K562 (cell line): ENCODE measurements around the gene ATP1A2.

Source experiments
- PCBP1 ChIP-seq: fragments of 200-400 bp; formaldehyde crosslinking; IDR thresholded peaks from 2 replicates; pipeline ENCODE4 v1.6.1; 2018; ENCODE audit warnings: mild to moderate bottlenecking, low read depth, low read length; ENCODE audit not compliant: poor library complexity, severe bottlenecking
- RBBP5 ChIP-seq: fragments of 200-600 bp; sonication (generic); IDR thresholded peaks from 2 replicates; pipeline ENCODE4 v1.6.1; 2012; ENCODE audit warnings: borderline replicate concordance, mild to moderate bottlenecking, low read length, control low read depth, inconsistent platforms; ENCODE audit not compliant: insufficient read depth, poor library complexity, severe bottlenecking
- ZNF280B ChIP-seq: fragments of 250-450 bp; sonication (Bioruptor Pico); IDR thresholded peaks from 2 replicates; pipeline ENCODE4 v1.5.1; 2021; ENCODE audit warnings: mild to moderate bottlenecking

- TF ChIP-seq ZNF280B (CRISPR knock-in tag) (no peak), RBBP5 (no peak), PCBP1 (no peak)
These were observed 13.6 kb upstream of the ATP1A2 start for GRCh38 chr1:160101717-160102522.
